Esophagus squamous epithelium (tissue), 5 donors: ENCODE measurements around the gene CATSPER3. TPM values are rescaled to one million over a fixed set of nuclear protein-coding genes. Genes with fewer than 3 reads are reported as not detected.

Experiments used
- DNase-seq: peaks from one replicate; lab custom pipeline; 2025; lab: John Stamatoyannopoulos, UW
- H3K27ac ChIP-seq, 4 donors: fragments of 200-600 bp; sonication (generic); one replicate each; pipeline ENCODE4 v1.5.1; 2016 to 2019; ENCODE audit warnings: mild to moderate bottlenecking in 1 of 4
- H3K27me3 ChIP-seq, 4 donors: fragments of 200-600 bp; sonication (generic); 1 replicate in 3 of 4; 2 replicates in 1 of 4; pipeline versions ENCODE4 v1.5.1 to v1.6.0; 2017 to 2021; ENCODE audit warnings: antibody characterized with exemption in 1 of 4
- H3K36me3 ChIP-seq, 3 donors: fragments of 200-600 bp; sonication (generic); one replicate each; pipeline ENCODE4 v1.5.1; 2016 to 2019
- H3K4me1 ChIP-seq, 3 donors: fragments of 200-600 bp; sonication (generic); one replicate each; pipeline ENCODE4 v1.5.1; 2017 to 2019
- H3K4me3 ChIP-seq, 4 donors: fragments of 200-600 bp; sonication (generic); 1 replicate in 3 of 4; 2 replicates in 1 of 4; pipeline ENCODE4 v1.5.1; 2016 to 2019; ENCODE audit warnings: mild to moderate bottlenecking in 2 of 4, moderate library complexity in 1 of 4
- H3K9me3 ChIP-seq, 3 donors: fragments of 200-600 bp; sonication (generic); one replicate each; pipeline ENCODE4 v1.5.1; 2016 to 2019
- CTCF ChIP-seq, 6 experiments: fragments of 450-650 bp in 4 of 6; fragments of 200-600 bp in 2 of 6; sonication (generic) in 2 of 6; IDR thresholded peaks; one replicate each; pipeline ENCODE4 v1.5.1; 2016 to 2019; ENCODE audit warnings: antibody characterized with exemption in 6 of 6, mild to moderate bottlenecking in 4 of 6, moderate library complexity in 4 of 6
- POLR2A ChIP-seq, 4 donors: fragments of 450-650 bp; IDR thresholded peaks; one replicate each; pipeline ENCODE4 v1.6.1; 2017; ENCODE audit warnings: antibody characterized with exemption in 4 of 4, mild to moderate bottlenecking in 4 of 4, moderate library complexity in 3 of 4
- WGBS, 2 donors: methylation state at CpG; one replicate each; pipeline ENCODE4 v1.1.5; 2018; 5-methylcytosine and 5-hydroxymethylcytosine counted together
- intact Hi-C: fragments of 100-400 bp; cut with DNase I; formaldehyde crosslinking; loops from one replicate; pipeline ENCODE4 v1.15.0; 2022
- total RNA-seq, 4 donors: library from RNA; depleted of rRNA; stranded (reverse); fragments of >200 nt; gene quantifications; one replicate each; pipeline ENCODE4 v1.1.0, GENCODE V29; 2016
- donor health status: DM: yes; HTN: yes; CAD: no.

Gene CATSPER3
- total RNA-seq, 4 donors from 2014 or later, result 0.23 to 0.76 TPM; not detected in 2

- no peak overlapping the region for H3K4me3 ChIP-seq
- intact Hi-C loops, result no loop called here
- H3K4me1 ChIP-seq, result peaks cover 0 to 5% (median 0%) of the 10 kb centered on the region in 3 donors
- H3K27me3 ChIP-seq, result peaks cover 0 to 37% (median 0%) of the 10 kb centered on the region in 4 donors
- DNase-seq, result no peak
- H3K36me3 ChIP-seq, result no peaks in the 10 kb centered on the region
- peak overlapping the region in 2 of 4 donors; percentile 1 to 7 for H3K27ac ChIP-seq
- 72 to 85% methylated on average over 2 of the region's 2 CpGs for WGBS, 2 donors
- H3K9me3 ChIP-seq, result no peaks in the 10 kb centered on the region
- TF ChIP-seq CTCF (IDR thresholded peaks at IDR 0.05) (no peak), POLR2A (IDR thresholded peaks at IDR 0.05) (no peak)
Measured at GRCh38 chr5:135054546-135054945, 86.8 kb downstream of the CATSPER3 start.

- TF ChIP-seq CTCF (IDR thresholded peaks at IDR 0.05), result no peak
- TF ChIP-seq POLR2A (IDR thresholded peaks at IDR 0.05), result no peak
- WGBS, 2 donors, result 61% methylated on average over 2 of the region's 5 CpGs; no CpG with 5 or more reads in 1 of the 2 donors
- peaks cover 0 to 32% (median 0%) of the 10 kb centered on the region in 4 donors for H3K27me3 ChIP-seq
Measured at GRCh38 chr5:135055396-135055795, 87.7 kb downstream of the CATSPER3 start.

GRCh38 chr5:135056316-135057030 is 88.8 kb downstream of the CATSPER3 start:
- intact Hi-C loops, result no loop called here
- no peak for DNase-seq
- TF ChIP-seq POLR2A (IDR thresholded peaks at IDR 0.05) (no peak), CTCF (IDR thresholded peaks at IDR 0.05) (no peak)
- peaks cover 0 to 5% (median 0%) of the 10 kb centered on the region in 3 donors for H3K4me1 ChIP-seq
- WGBS, 2 donors, result 75 to 84% methylated on average over 7 to 8 of the region's 8 CpGs
- H3K27ac ChIP-seq, result no peak overlapping the region
- H3K9me3 ChIP-seq, result no peaks in the 10 kb centered on the region
- peaks cover 0 to 22% (median 0%) of the 10 kb centered on the region in 4 donors for H3K27me3 ChIP-seq
- no peak overlapping the region for H3K4me3 ChIP-seq
- H3K36me3 ChIP-seq, result no peaks in the 10 kb centered on the region

More at GRCh38 chr5:135055396-135055795, 87.7 kb downstream of the CATSPER3 start:
- no peak for DNase-seq
- H3K4me1 ChIP-seq, result peaks cover 0 to 5% (median 0%) of the 10 kb centered on the region in 3 donors
- H3K4me3 ChIP-seq, result no peak overlapping the region
- H3K36me3 ChIP-seq, result no peaks in the 10 kb centered on the region
- intact Hi-C loops, result no loop called here
- peak overlapping the region in 2 of 4 donors; percentile 14 to 21 for H3K27ac ChIP-seq
- H3K9me3 ChIP-seq, result no peaks in the 10 kb centered on the region

GRCh38 chr5:135057233-135057632 is 89.5 kb downstream of the CATSPER3 start:
- TF ChIP-seq POLR2A (IDR thresholded peaks at IDR 0.05) (no peak), CTCF (IDR thresholded peaks at IDR 0.05) (no peak)
- no peak overlapping the region for H3K27ac ChIP-seq
- intact Hi-C loops, result no loop called here
- no peak overlapping the region for H3K4me3 ChIP-seq
- peaks cover 0 to 14% (median 0%) of the 10 kb centered on the region in 4 donors for H3K27me3 ChIP-seq
- no peak for DNase-seq
- H3K9me3 ChIP-seq, result no peaks in the 10 kb centered on the region
- no peaks in the 10 kb centered on the region for H3K36me3 ChIP-seq
- 75 to 88% methylated on average over 1 to 2 of the region's 2 CpGs for WGBS, 2 donors
- peaks cover 0 to 8% (median 0%) of the 10 kb centered on the region in 3 donors for H3K4me1 ChIP-seq

GRCh38 chr5:135058331-135058732 is 90.6 kb downstream of the CATSPER3 start:
- TF ChIP-seq CTCF (IDR thresholded peaks at IDR 0.05) (no peak), POLR2A (IDR thresholded peaks at IDR 0.05) (no peak)
- no peak overlapping the region for H3K4me3 ChIP-seq

More at GRCh38 chr5:135058331-135058732, 90.6 kb downstream of the CATSPER3 start:
- Histone ChIP-seq H3K4me1 (peaks cover 0 to 19% (median 0%) of the 10 kb centered on the region in 3 donors), H3K9me3 (no peaks in the 10 kb centered on the region), H3K36me3 (no peaks in the 10 kb centered on the region), H3K27ac (no peak overlapping the region), H3K27me3 (peaks cover 0 to 6% (median 0%) of the 10 kb centered on the region in 4 donors)
- intact Hi-C loops, result no loop called here
- DNase-seq, result no peak
- 59 to 89% methylated on average over 3 to 4 of the region's 8 CpGs for WGBS, 2 donors
